Hepatocyte (in vitro differentiated cells): Measurements from ENCODE around the gene UXT. TPM values are rescaled to one million over a fixed set of nuclear protein-coding genes. Genes with fewer than 3 reads are reported as not detected.

Experiments used
- DNase-seq: peaks from one replicate; pipeline ENCODE4 v3.0.0-alpha.2; 2016; ENCODE audit warnings: low spot score
- H2AFZ ChIP-seq: fragments of 200-600 bp; sonication (generic); 2 replicates; pipeline ENCODE4 v1.6.0; 2016; ENCODE audit warnings: antibody characterized with exemption, mild to moderate bottlenecking
- H3K27ac ChIP-seq: fragments of 200-600 bp; sonication (generic); 2 replicates; pipeline ENCODE4 v1.5.1; 2016; ENCODE audit warnings: mild to moderate bottlenecking
- H3K27me3 ChIP-seq: fragments of 200-600 bp; sonication (generic); 2 replicates; pipeline ENCODE4 v1.6.1; 2016
- H3K36me3 ChIP-seq: fragments of 200-600 bp; sonication (generic); replicated peaks from 2 replicates; pipeline ENCODE4 v1.5.1; 2016; ENCODE audit warnings: low read depth; ENCODE audit not compliant: insufficient read depth
- H3K4me1 ChIP-seq: fragments of 200-600 bp; sonication (generic); 2 replicates; pipeline ENCODE4 v1.5.1; 2016; ENCODE audit warnings: mild to moderate bottlenecking, moderate library complexity; ENCODE audit not compliant: insufficient read depth
- H3K4me2 ChIP-seq: fragments of 200-600 bp; sonication (generic); 2 replicates; pipeline ENCODE4 v1.6.0; 2016
- H3K4me3 ChIP-seq: fragments of 200-600 bp; sonication (generic); 2 replicates; pipeline ENCODE4 v1.5.1; 2016; ENCODE audit warnings: mild to moderate bottlenecking
- H3K79me2 ChIP-seq: fragments of 200-600 bp; sonication (generic); 2 replicates; pipeline ENCODE4 v1.6.0; 2017; ENCODE audit warnings: mild to moderate bottlenecking
- H3K9me2 ChIP-seq: fragments of 200-600 bp; sonication (generic); replicated peaks from 2 replicates; pipeline ENCODE4 v1.6.0; 2017; ENCODE audit warnings: mild to moderate bottlenecking; ENCODE audit not compliant: insufficient read depth
- H3K9me3 ChIP-seq: fragments of 200-600 bp; sonication (generic); 2 replicates; pipeline ENCODE4 v1.5.1; 2016; ENCODE audit warnings: low read depth, mild to moderate bottlenecking
- H4K20me1 ChIP-seq: fragments of 200-600 bp; sonication (generic); 2 replicates; pipeline ENCODE4 v1.6.0; 2016; ENCODE audit warnings: mild to moderate bottlenecking; ENCODE audit not compliant: insufficient read depth, poor library complexity, severe bottlenecking
- EZH2 ChIP-seq: fragments of 200-600 bp; sonication (generic); IDR thresholded peaks from 2 replicates; pipeline ENCODE4 v1.6.1; 2016; ENCODE audit warnings: antibody characterized with exemption, mild to moderate bottlenecking, borderline replicate concordance
- EZH2phosphoT487 ChIP-seq: fragments of 200-600 bp; sonication (generic); IDR thresholded peaks from one replicate; pipeline ENCODE4 v1.6.1; 2018; ENCODE audit warnings: antibody characterized with exemption, mild to moderate bottlenecking, low read depth, moderate library complexity; ENCODE audit not compliant: unreplicated experiment, severe bottlenecking
- WGBS: methylation state at CpG from one replicate; pipeline ENCODE4 v1.1.6; 2016; ENCODE audit warnings: low lambda C conversion rate; ENCODE audit errors: missing lambda C conversion rate; 5-methylcytosine and 5-hydroxymethylcytosine counted together
- polyA plus RNA-seq: library from polyadenylated mRNA; unstranded; fragments of >200 nt; fragmentation: Nextera tagmentation; extraction: Ambion mirVana; gene quantifications from 2 replicates; pipeline ENCODE4 v1.2.1, GENCODE V29; 2016
- total RNA-seq: library from RNA; depleted of rRNA; stranded (reverse); fragments of >200 nt; gene quantifications from 2 replicates; pipeline ENCODE4 v1.2.3, GENCODE V29; 2014
- TF ChIP-seq, protein P1 (sequence below): fragments of 200-600 bp; sonication (generic); IDR thresholded peaks from 2 replicates; pipeline ENCODE4 v1.5.1; 2016; ENCODE audit warnings: antibody characterized with exemption, mild to moderate bottlenecking; ENCODE audit not compliant: poor library complexity

The UXT gene
- total and polyA plus RNA-seq, 2 experiments from 2014 or later = 96.1 to 141 TPM

- Histone ChIP-seq H3K4me3 (no peak overlapping the region), H3K36me3 (no peaks in the 10 kb centered on the region), H3K27me3 (no peaks in the 10 kb centered on the region), H3K9me3 (no peaks in the 10 kb centered on the region), H3K4me1 (no peaks in the 10 kb centered on the region), H3K4me2 (no peak overlapping the region), H2AFZ (no peak overlapping the region), H4K20me1 (no peaks in the 10 kb centered on the region), H3K27ac (no peak overlapping the region), H3K79me2 (no peaks in the 10 kb centered on the region), H3K9me2 (no peaks in the 10 kb centered on the region)
- DNase-seq = no peak
- 86% methylated on average over 5 of the region's 8 CpGs for WGBS
- TF ChIP-seq, protein P1, sequence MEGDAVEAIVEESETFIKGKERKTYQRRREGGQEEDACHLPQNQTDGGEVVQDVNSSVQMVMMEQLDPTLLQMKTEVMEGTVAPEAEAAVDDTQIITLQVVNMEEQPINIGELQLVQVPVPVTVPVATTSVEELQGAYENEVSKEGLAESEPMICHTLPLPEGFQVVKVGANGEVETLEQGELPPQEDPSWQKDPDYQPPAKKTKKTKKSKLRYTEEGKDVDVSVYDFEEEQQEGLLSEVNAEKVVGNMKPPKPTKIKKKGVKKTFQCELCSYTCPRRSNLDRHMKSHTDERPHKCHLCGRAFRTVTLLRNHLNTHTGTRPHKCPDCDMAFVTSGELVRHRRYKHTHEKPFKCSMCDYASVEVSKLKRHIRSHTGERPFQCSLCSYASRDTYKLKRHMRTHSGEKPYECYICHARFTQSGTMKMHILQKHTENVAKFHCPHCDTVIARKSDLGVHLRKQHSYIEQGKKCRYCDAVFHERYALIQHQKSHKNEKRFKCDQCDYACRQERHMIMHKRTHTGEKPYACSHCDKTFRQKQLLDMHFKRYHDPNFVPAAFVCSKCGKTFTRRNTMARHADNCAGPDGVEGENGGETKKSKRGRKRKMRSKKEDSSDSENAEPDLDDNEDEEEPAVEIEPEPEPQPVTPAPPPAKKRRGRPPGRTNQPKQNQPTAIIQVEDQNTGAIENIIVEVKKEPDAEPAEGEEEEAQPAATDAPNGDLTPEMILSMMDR = no peak
- no peak for TF ChIP-seq EZH2phosphoT487
- no peak for TF ChIP-seq EZH2
These were observed 45.9 kb downstream of the UXT start for GRCh38 chrX:47613082-47613481.

- Histone ChIP-seq H3K9me3 (no peaks in the 10 kb centered on the region), H3K79me2 (no peaks in the 10 kb centered on the region), H3K9me2 (no peaks in the 10 kb centered on the region), H3K4me2 (no peak overlapping the region), H3K4me1 (no peaks in the 10 kb centered on the region), H2AFZ (no peak overlapping the region), H3K36me3 (no peaks in the 10 kb centered on the region), H4K20me1 (no peaks in the 10 kb centered on the region), H3K27ac (no peak overlapping the region), H3K27me3 (no peaks in the 10 kb centered on the region), H3K4me3 (no peak overlapping the region)
- TF ChIP-seq, protein P1 = no peak
- TF ChIP-seq EZH2phosphoT487 (no peak), EZH2 (no peak)
- no peak for DNase-seq
These were observed 46.6 kb downstream of the UXT start for GRCh38 chrX:47612418-47612817.

DNA sequence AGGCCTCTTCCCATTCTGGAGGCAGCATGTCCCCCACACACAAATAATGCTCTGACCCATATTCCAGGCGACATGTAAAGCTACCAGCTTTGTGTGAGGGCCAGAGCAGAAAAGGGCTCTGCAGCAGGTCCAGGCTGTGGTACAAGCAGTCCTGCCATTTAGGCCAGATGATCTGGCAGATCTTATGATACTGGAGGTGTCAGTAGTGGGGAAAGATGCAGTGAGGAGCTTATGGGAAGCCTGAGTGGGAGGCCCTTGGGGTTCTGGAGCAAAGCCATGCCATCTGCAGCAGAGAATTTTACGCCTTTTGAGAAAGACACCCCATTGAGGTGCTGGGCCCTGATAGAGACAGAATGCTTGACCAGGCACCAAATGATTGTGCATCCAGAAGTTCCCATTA is 47.1 kb downstream of the UXT start:
- no peak for TF ChIP-seq EZH2phosphoT487
- TF ChIP-seq, protein P1 = no peak
- no peak for TF ChIP-seq EZH2
- WGBS = 67% methylated on average over 2 of the region's 2 CpGs

GRCh38 chrX:47611489-47611888 is 47.5 kb downstream of the UXT start:
- Histone ChIP-seq H3K9me2 (no peaks in the 10 kb centered on the region), H3K4me3 (no peak overlapping the region), H3K36me3 (no peaks in the 10 kb centered on the region), H3K27me3 (no peaks in the 10 kb centered on the region), H2AFZ (no peak overlapping the region), H3K79me2 (no peaks in the 10 kb centered on the region), H3K4me1 (no peaks in the 10 kb centered on the region), H3K4me2 (no peak overlapping the region), H3K9me3 (no peaks in the 10 kb centered on the region), H4K20me1 (no peaks in the 10 kb centered on the region), H3K27ac (no peak overlapping the region)
- 67% methylated on average over 2 of the region's 2 CpGs for WGBS
- no peak for TF ChIP-seq EZH2phosphoT487
- TF ChIP-seq EZH2 = no peak
- TF ChIP-seq, protein P1 = no peak
- no peak for DNase-seq

More for the DNA sequence above, 47.1 kb downstream of the UXT start:
- Histone ChIP-seq H3K4me3 (no peak overlapping the region), H3K4me2 (no peak overlapping the region), H3K36me3 (no peaks in the 10 kb centered on the region), H3K79me2 (no peaks in the 10 kb centered on the region), H3K4me1 (no peaks in the 10 kb centered on the region), H2AFZ (no peak overlapping the region), H3K27me3 (no peaks in the 10 kb centered on the region), H3K9me2 (no peaks in the 10 kb centered on the region), H3K27ac (no peak overlapping the region), H3K9me3 (no peaks in the 10 kb centered on the region), H4K20me1 (no peaks in the 10 kb centered on the region)
- DNase-seq = no peak
